ENCODE results near the gene WDR37.

The WDR37 gene

GRCh38 chr10:1130995-1131790, 75.0 kb downstream of the WDR37 start:
- DNase-seq: peak; percentile 28

GRCh38 chr10:1132584-1132983, 76.4 kb downstream of the WDR37 start:
- DNase-seq: peak; percentile 55

- peak; percentile 47 for DNase-seq
Observed at GRCh38 chr10:1133495-1134045, 77.4 kb downstream of the WDR37 start.

- DNase-seq: peak; percentile 33
Observed at GRCh38 chr10:1134156-1134555, 78.0 kb downstream of the WDR37 start.

GRCh38 chr10:1136268-1136667, 80.1 kb downstream of the WDR37 start:
- no peak for DNase-seq

- peak; percentile 4 for DNase-seq
Observed at GRCh38 chr10:1137499-1138163, 81.4 kb downstream of the WDR37 start.

GRCh38 chr10:1138529-1138928, 82.3 kb downstream of the WDR37 start:
- no peak for DNase-seq

- peak; percentile 19 for DNase-seq
Observed at GRCh38 chr10:1141261-1141660, 85.1 kb downstream of the WDR37 start.

GRCh38 chr10:1141701-1142100, 85.5 kb downstream of the WDR37 start:
- peak; percentile 17 for DNase-seq

GRCh38 chr10:1142596-1142995, 86.4 kb downstream of the WDR37 start:
- DNase-seq: peak; percentile 30

GRCh38 chr10:1147810-1148209, 91.6 kb downstream of the WDR37 start:
- no peak for DNase-seq

- peak; percentile 30 for DNase-seq
Observed at GRCh38 chr10:1148855-1149605, 92.8 kb downstream of the WDR37 start.

- peak; percentile 48 for DNase-seq
Observed at GRCh38 chr10:1149793-1150637, 93.8 kb downstream of the WDR37 start.

- peak; percentile 43 for DNase-seq
Observed at GRCh38 chr10:1150638-1150955, 94.4 kb downstream of the WDR37 start.

- DNase-seq: peak; percentile 33
Observed at GRCh38 chr10:1151076-1152033, 95.2 kb downstream of the WDR37 start.

GRCh38 chr10:1152386-1153250, 96.4 kb downstream of the WDR37 start:
- DNase-seq: peak; percentile 49

- DNase-seq: no peak
Observed at GRCh38 chr10:1153251-1153763, 97.1 kb downstream of the WDR37 start.

GRCh38 chr10:1153805-1154351, 97.7 kb downstream of the WDR37 start:
- peak; percentile 32 for DNase-seq

- DNase-seq: peak; percentile 28
Observed at GRCh38 chr10:1154531-1155295, 98.5 kb downstream of the WDR37 start.

Data from activated CD8-positive, alpha-beta memory T cell treated with anti-CD3 and anti-CD28 coated beads for 24 hours (primary cell).